K562 (cell line): ENCODE results near the gene RNF213. TPM values are rescaled to one million over a fixed set of nuclear protein-coding genes. Genes with fewer than 3 reads are reported as not detected.

Experiments
- ATAC-seq: fragments of 200-7000 bp; cut with Tn5 transposase; 3 replicates; pipeline ENCODE4 v1.9.1; 2020; ENCODE audit warnings: moderate library complexity
- BruUV-seq: library from RNA; stranded (reverse); fragments of 400-500 nt; replicated peaks from 2 replicates; lab custom pipeline; 2021; lab: Mats Ljungman, UMichigan
- CTCF ChIA-PET: fragments of 300-600 bp; formaldehyde crosslinking; extraction: SDS; loops from one replicate; lab custom pipeline; 2021; ENCODE audit warnings: low intra/inter-chr PET ratio; lab: Yijun Ruan, JAX
- POLR2A ChIA-PET: fragments of 300-600, 350-650 bp; sonication (Branson Sonifier 250); formaldehyde crosslinking; extraction: SDS; loops from one replicate; lab custom pipeline; 2021; ENCODE audit warnings: antibody characterized with exemption, inconsistent platforms; lab: Yijun Ruan, JAX
- DNase-seq, 4 experiments: peaks; one replicate each; pipeline versions ENCODE4 v3.0.0 to v3.0.0-alpha.2; 2011 to 2018; ENCODE audit warnings: low spot score in 3 of 4, mixed read lengths in 3 of 4; ENCODE audit errors: extremely low read depth in 1 of 4
- FAIRE-seq: peaks from 2 replicates; lab custom pipeline; 2011; peaks lifted over from hg19 to GRCh38; lab: Jason Lieb, UNC
- H2AFZ ChIP-seq: 2 replicates; pipeline ENCODE4 v1.6.0; 2011; ENCODE audit warnings: low read depth, low read length, control low read depth, inconsistent platforms
- H3K27ac ChIP-seq: fragments of 200-600 bp; 3 replicates; pipeline ENCODE4 v1.8.0; 2011; ENCODE audit warnings: low read depth, mild to moderate bottlenecking, control low read depth, inconsistent platforms, low read length, moderate library complexity, mixed read lengths; ENCODE audit errors: extremely low read depth
- H3K27me3 ChIP-seq, 2 experiments: fragments of 300-600 bp in 1 of 2; 2 replicates in 1 of 2; 3 replicates in 1 of 2; pipeline versions ENCODE4 v1.6.0 to v1.8.0; 2011; ENCODE audit warnings: inconsistent platforms in 2 of 2, low read length in 2 of 2, mild to moderate bottlenecking in 1 of 2, mixed read lengths in 1 of 2, moderate library complexity in 1 of 2; ENCODE audit not compliant: control insufficient read depth in 2 of 2, insufficient read depth in 2 of 2
- H3K36me3 ChIP-seq: fragments of 300-600 bp; 3 replicates; pipeline ENCODE4 v1.8.0; 2011; ENCODE audit warnings: mild to moderate bottlenecking, low read length, inconsistent platforms; ENCODE audit not compliant: control insufficient read depth, insufficient read depth
- H3K4me1 ChIP-seq, 2 experiments: fragments of 200-600 bp in 1 of 2; replicated peaks in 1 of 2; 2 replicates in 1 of 2; 3 replicates in 1 of 2; pipeline versions ENCODE4 v1.5.1 to v1.8.0; 2011; ENCODE audit warnings: inconsistent platforms in 2 of 2, low read length in 2 of 2, mild to moderate bottlenecking in 1 of 2, mixed read lengths in 1 of 2, moderate library complexity in 1 of 2; ENCODE audit not compliant: control insufficient read depth in 2 of 2, insufficient read depth in 2 of 2
- H3K4me2 ChIP-seq: 2 replicates; pipeline ENCODE4 v1.6.1; 2011; ENCODE audit warnings: low read length, control low read depth, inconsistent platforms, mixed read lengths; ENCODE audit not compliant: insufficient read depth
- H3K4me3 ChIP-seq: fragments of 200-600 bp; sonication (generic), shearing (Covaris generic); 2 replicates; pipeline ENCODE4 v1.5.1; 2016; ENCODE audit warnings: control low read depth, inconsistent platforms
- H3K79me2 ChIP-seq: fragments of 200-600 bp; 3 replicates; pipeline ENCODE4 v1.8.0; 2011; ENCODE audit warnings: low read length, inconsistent platforms; ENCODE audit not compliant: control insufficient read depth, insufficient read depth
- H3K9ac ChIP-seq, 2 experiments: 2 replicates each; pipeline versions ENCODE4 v1.6.0 to v1.6.1; 2011; ENCODE audit warnings: low read depth in 2 of 2, low read length in 2 of 2, control low read depth in 1 of 2, inconsistent platforms in 1 of 2, mild to moderate bottlenecking in 1 of 2, mixed read lengths in 1 of 2; ENCODE audit not compliant: insufficient read depth in 1 of 2
- H3K9me1 ChIP-seq: one replicate; pipeline ENCODE4 v1.6.0; 2011; ENCODE audit warnings: inconsistent platforms, mild to moderate bottlenecking, low read length, moderate library complexity; ENCODE audit not compliant: control insufficient read depth, insufficient read depth
- H3K9me3 ChIP-seq: replicated peaks from 2 replicates; pipeline ENCODE4 v1.5.1; 2011; ENCODE audit warnings: low read depth, low read length, inconsistent platforms; ENCODE audit not compliant: control insufficient read depth, insufficient read depth
- H4K20me1 ChIP-seq: replicated peaks from 2 replicates; pipeline ENCODE4 v1.6.1; 2011; ENCODE audit warnings: low read length, inconsistent platforms, mixed read lengths; ENCODE audit not compliant: control insufficient read depth, insufficient read depth
- AFF1 ChIP-seq, 2 experiments: fragments of 450-650 bp; IDR thresholded peaks; 2 replicates each; pipeline ENCODE4 v1.6.1; 2018; ENCODE audit warnings: mild to moderate bottlenecking in 2 of 2, low read depth in 1 of 2; ENCODE audit not compliant: partially characterized antibody in 2 of 2
- CXXC5 ChIP-seq: fragments of 250-450 bp; sonication (Bioruptor Pico); IDR thresholded peaks from 2 replicates; pipeline ENCODE4 v1.8.0; 2022; ENCODE audit warnings: inconsistent platforms, mild to moderate bottlenecking, moderate library complexity
- HDAC2 ChIP-seq: fragments of 450-650 bp; IDR thresholded peaks from 2 replicates; pipeline ENCODE4 v1.6.1; 2016; ENCODE audit warnings: mild to moderate bottlenecking
- LCOR ChIP-seq: sonication (generic); formaldehyde crosslinking; IDR thresholded peaks from 2 replicates; pipeline ENCODE4 v1.8.0; 2022; ENCODE audit warnings: mild to moderate bottlenecking, missing genetic modification reagents
- MEIS2 ChIP-seq: fragments of 450-650 bp; IDR thresholded peaks from 2 replicates; pipeline ENCODE4 v1.6.1; 2014; ENCODE audit warnings: mild to moderate bottlenecking; ENCODE audit not compliant: partially characterized antibody
- PCBP2 ChIP-seq: fragments of 200-400 bp; formaldehyde crosslinking; IDR thresholded peaks from 2 replicates; pipeline ENCODE4 v1.6.1; 2018; ENCODE audit warnings: low read length, low read depth, mild to moderate bottlenecking, moderate library complexity; ENCODE audit not compliant: poor library complexity, severe bottlenecking
- POLR3G ChIP-seq: IDR thresholded peaks from 2 replicates; pipeline ENCODE4 v1.6.1; 2011; ENCODE audit not compliant: insufficient read length, insufficient replicate concordance; ENCODE audit errors: extremely low read depth
- RAD51 ChIP-seq: fragments of 450-650 bp; IDR thresholded peaks from 2 replicates; pipeline ENCODE4 v1.7.1; 2016; ENCODE audit warnings: low read depth, mild to moderate bottlenecking, borderline replicate concordance
- SMARCA5 ChIP-seq: fragments of 450-650 bp; IDR thresholded peaks from 2 replicates; pipeline ENCODE4 v1.6.1; 2016
- SNRNP70 ChIP-seq: fragments of 200-400 bp; formaldehyde crosslinking; optimal IDR thresholded peaks from 2 replicates; pipeline ENCODE3; 2017; ENCODE audit warnings: low read depth, low read length
- SRF ChIP-seq, 2 experiments: fragments of 250-450, 450-650 bp in 1 of 2; sonication (Bioruptor Pico) in 1 of 2; sonication (generic) in 1 of 2; formaldehyde crosslinking; IDR thresholded peaks; 2 replicates each; pipeline versions ENCODE4 v1.5.0 to v1.5.1; 2020 to 2022; ENCODE audit warnings: mild to moderate bottlenecking in 1 of 2, missing genetic modification reagents in 1 of 2
- TSC22D4 ChIP-seq: fragments of 450-650 bp; IDR thresholded peaks from 2 replicates; pipeline ENCODE4 v1.6.1; 2016; ENCODE audit warnings: missing genetic modification characterization, missing biosample characterization, control low read depth
- ZBED1 ChIP-seq: IDR thresholded peaks from 2 replicates; pipeline ENCODE4 v1.6.1; 2014
- ZNF274 ChIP-seq: IDR thresholded peaks from 2 replicates; pipeline ENCODE4 v1.6.1; 2011; ENCODE audit warnings: low read depth, mild to moderate bottlenecking, low read length, moderate library complexity, borderline replicate concordance
- ZNF384 ChIP-seq: IDR thresholded peaks from 2 replicates; pipeline ENCODE4 v1.6.1; 2012; ENCODE audit warnings: low read depth, low read length, improper control_type of control experiment
- WGBS: fragments of 100-300 bp; shearing (Covaris generic); methylation state at CpG from one replicate; pipeline ENCODE4 v1.1.6; 2016; ENCODE audit warnings: low coverage, mixed read lengths; ENCODE audit not compliant: insufficient coverage; ENCODE audit errors: missing lambda C conversion rate; 5-methylcytosine and 5-hydroxymethylcytosine counted together
- in situ Hi-C: fragments of 300-500 bp; cut with MboI; formaldehyde crosslinking; loops from 4 replicates; pipeline ENCODE4 v1.15.0; 2018; ENCODE audit warnings: inconsistent platforms, mixed read lengths
- intact Hi-C: fragments of 100-400 bp; cut with micrococcal nuclease; formaldehyde crosslinking; loops from 2 replicates; pipeline ENCODE4 v1.14.2; 2022
- polyA plus RNA-seq, 8 experiments: library from polyadenylated mRNA; depleted of rRNA in 4 of 8; stranded (reverse) in 5 of 8; unstranded in 3 of 8; fragments of >200 nt; fragmentation: Nextera tagmentation in 2 of 8; fragmentation: Illumina TruSeq in 1 of 8; extraction: Ambion mirVana in 2 of 8; extraction: Trizol in 1 of 8; gene quantifications; 2 replicates each; pipeline versions ENCODE4 v1.2.1 to v1.2.3, GENCODE V29; 2011 to 2014; ENCODE audit warnings: inconsistent platforms in 1 of 8, missing spikeins in 1 of 8
- total RNA-seq, 7 experiments: library from RNA; depleted of rRNA in 6 of 7; stranded (reverse); fragments of >200 nt in 6 of 7; fragmentation: Illumina TruSeq in 2 of 7; extraction: Trizol in 2 of 7; gene quantifications; 2 replicates each; pipeline versions ENCODE4 v1.2.1 to v1.2.3, GENCODE V29; 2011 to 2021; ENCODE audit warnings: low replicate concordance in 1 of 7
- TF ChIP-seq, protein P1 (sequence below), 2 experiments: fragments of 450-650 bp; IDR thresholded peaks; 2 replicates each; pipeline ENCODE4 v1.6.1; 2016
- TF ChIP-seq, protein P2 (sequence below): IDR thresholded peaks from 2 replicates; pipeline ENCODE4 v1.6.1; 2011; ENCODE audit warnings: borderline replicate concordance, low read depth, mild to moderate bottlenecking, moderate library complexity, low read length; ENCODE audit not compliant: insufficient read depth, poor library complexity, severe bottlenecking

Gene RNF213
- total and polyA plus RNA-seq, 9 of the 15 experiments (the other 6 are each of a cell fraction or from before 2014, with no cell fraction given), result 5.3 to 33.6 (median 17.9) TPM

GRCh38 chr17:80365983-80366382 lies 105.3 kb downstream of the RNF213 start:
- Histone ChIP-seq H3K9me3 (no peaks in the 10 kb centered on the region), H3K4me1 (peaks cover 7 to 14% of the 10 kb centered on the region in 2 experiments; a peak in 4 of 5 replicates), H3K4me2 (no peak overlapping the region), H3K9me1 (no peaks in the 10 kb centered on the region), H3K27ac (no peak overlapping the region), H4K20me1 (no peaks in the 10 kb centered on the region), H3K27me3 (no peaks in the 10 kb centered on the region), H3K36me3 (peaks cover 76% of the 10 kb centered on the region; the same call in 2 of the 3 replicates), H3K9ac (no peak overlapping the region), H3K4me3 (no peak overlapping the region), H3K79me2 (no peaks in the 10 kb centered on the region), H2AFZ (no peak overlapping the region)
- ChIA-PET POLR2A (no interaction called here), CTCF (no interaction called here)
- no peak for FAIRE-seq
- BruUV-seq, result no TSS peak
- DNase-seq, result no peak
- intact Hi-C loops, result loop anchor here (2.0 kb wide), 1 partner anchor 169 kb away; no protein-coding TSS in a partner anchor
- 83% methylated on average over 11 of the region's 11 CpGs for WGBS
- in situ Hi-C loops, result no loop called here
- no peak for ATAC-seq
- TF ChIP-seq LCOR (CRISPR knock-in tag) (no peak), SRF (CRISPR knock-in tag; IDR thresholded peaks at IDR 0.05) (no peak), RAD51 (no peak), ZNF384 (no peak), SNRNP70 (no peak), PCBP2 (no peak), HDAC2 (no peak), CXXC5 (CRISPR knock-in tag) (no peak), ZBED1 (no peak), TSC22D4 (tag) (no peak), POLR3G (no peak), SMARCA5 (no peak), MEIS2 (no peak), ZNF274 (no peak), AFF1 (IDR thresholded peaks at IDR 0.05; ENCODE audit: low read depth in 1 of 2, partially characterized antibody in 2 of 2) (no peak)
- TF ChIP-seq, protein P1, sequence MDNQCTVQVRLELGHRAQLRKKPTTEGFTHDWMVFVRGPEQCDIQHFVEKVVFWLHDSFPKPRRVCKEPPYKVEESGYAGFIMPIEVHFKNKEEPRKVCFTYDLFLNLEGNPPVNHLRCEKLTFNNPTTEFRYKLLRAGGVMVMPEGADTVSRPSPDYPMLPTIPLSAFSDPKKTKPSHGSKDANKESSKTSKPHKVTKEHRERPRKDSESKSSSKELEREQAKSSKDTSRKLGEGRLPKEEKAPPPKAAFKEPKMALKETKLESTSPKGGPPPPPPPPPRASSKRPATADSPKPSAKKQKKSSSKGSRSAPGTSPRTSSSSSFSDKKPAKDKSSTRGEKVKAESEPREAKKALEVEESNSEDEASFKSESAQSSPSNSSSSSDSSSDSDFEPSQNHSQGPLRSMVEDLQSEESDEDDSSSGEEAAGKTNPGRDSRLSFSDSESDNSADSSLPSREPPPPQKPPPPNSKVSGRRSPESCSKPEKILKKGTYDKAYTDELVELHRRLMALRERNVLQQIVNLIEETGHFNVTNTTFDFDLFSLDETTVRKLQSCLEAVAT (IDR thresholded peaks at IDR 0.05), result no peak
- TF ChIP-seq, protein P2, sequence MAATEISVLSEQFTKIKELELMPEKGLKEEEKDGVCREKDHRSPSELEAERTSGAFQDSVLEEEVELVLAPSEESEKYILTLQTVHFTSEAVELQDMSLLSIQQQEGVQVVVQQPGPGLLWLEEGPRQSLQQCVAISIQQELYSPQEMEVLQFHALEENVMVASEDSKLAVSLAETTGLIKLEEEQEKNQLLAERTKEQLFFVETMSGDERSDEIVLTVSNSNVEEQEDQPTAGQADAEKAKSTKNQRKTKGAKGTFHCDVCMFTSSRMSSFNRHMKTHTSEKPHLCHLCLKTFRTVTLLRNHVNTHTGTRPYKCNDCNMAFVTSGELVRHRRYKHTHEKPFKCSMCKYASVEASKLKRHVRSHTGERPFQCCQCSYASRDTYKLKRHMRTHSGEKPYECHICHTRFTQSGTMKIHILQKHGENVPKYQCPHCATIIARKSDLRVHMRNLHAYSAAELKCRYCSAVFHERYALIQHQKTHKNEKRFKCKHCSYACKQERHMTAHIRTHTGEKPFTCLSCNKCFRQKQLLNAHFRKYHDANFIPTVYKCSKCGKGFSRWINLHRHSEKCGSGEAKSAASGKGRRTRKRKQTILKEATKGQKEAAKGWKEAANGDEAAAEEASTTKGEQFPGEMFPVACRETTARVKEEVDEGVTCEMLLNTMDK, result no peak
